ENCODE data around the gene SLC22A9.
"Not testable (repeated sequence)": the region's sequence is repeated elsewhere in the genome, so short reads cannot be mapped to it uniquely, and the experiment has no call there.

DNA sequence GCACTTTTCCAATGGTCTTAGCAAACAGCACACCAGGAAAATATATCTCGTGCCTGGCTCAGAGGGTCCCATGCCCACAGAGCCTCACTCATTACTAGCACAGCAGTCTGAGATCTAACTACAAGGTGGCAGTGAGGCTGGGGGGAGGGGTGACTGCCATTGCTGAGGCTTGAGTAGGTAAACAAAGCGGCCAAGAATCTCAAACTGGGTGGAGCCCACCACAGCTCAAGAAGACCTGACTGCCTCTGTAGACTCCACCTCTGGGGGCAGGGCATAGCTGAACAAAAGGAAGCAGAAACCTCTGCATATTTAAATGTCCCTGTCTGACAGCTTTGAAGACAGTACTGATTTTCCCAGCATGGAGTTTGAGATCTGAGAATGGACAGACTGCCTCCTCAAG is 61.1 kb downstream of the SLC22A9 start:
- not testable (repeated sequence) for TF ChIP-seq POLR2AphosphoS5, POLR2A (IDR thresholded peaks at IDR 0.05)
- TF ChIP-seq, protein P1, sequence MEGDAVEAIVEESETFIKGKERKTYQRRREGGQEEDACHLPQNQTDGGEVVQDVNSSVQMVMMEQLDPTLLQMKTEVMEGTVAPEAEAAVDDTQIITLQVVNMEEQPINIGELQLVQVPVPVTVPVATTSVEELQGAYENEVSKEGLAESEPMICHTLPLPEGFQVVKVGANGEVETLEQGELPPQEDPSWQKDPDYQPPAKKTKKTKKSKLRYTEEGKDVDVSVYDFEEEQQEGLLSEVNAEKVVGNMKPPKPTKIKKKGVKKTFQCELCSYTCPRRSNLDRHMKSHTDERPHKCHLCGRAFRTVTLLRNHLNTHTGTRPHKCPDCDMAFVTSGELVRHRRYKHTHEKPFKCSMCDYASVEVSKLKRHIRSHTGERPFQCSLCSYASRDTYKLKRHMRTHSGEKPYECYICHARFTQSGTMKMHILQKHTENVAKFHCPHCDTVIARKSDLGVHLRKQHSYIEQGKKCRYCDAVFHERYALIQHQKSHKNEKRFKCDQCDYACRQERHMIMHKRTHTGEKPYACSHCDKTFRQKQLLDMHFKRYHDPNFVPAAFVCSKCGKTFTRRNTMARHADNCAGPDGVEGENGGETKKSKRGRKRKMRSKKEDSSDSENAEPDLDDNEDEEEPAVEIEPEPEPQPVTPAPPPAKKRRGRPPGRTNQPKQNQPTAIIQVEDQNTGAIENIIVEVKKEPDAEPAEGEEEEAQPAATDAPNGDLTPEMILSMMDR (IDR thresholded peaks at IDR 0.05) = not testable (repeated sequence)
